Coronary artery (tissue), 2 donors: ENCODE data around the gene DTNB.

ENCODE experiments used
- DNase-seq: peaks from one replicate; pipeline ENCODE4 v3.0.0-alpha.2; 2017; ENCODE audit warnings: low spot score
- H3K27ac ChIP-seq, 2 donors: fragments of 200-600 bp; sonication (generic); one replicate each; pipeline ENCODE4 v1.5.1; 2016 to 2019
- H3K4me3 ChIP-seq: fragments of 200-600 bp; sonication (generic); 2 replicates; pipeline ENCODE4 v1.5.1; 2016; ENCODE audit warnings: mild to moderate bottlenecking, moderate library complexity
- CTCF ChIP-seq: fragments of 200-600 bp; sonication (generic); IDR thresholded peaks from one replicate; pipeline ENCODE4 v1.5.1; 2019; ENCODE audit warnings: antibody characterized with exemption

Gene DTNB

GRCh38 chr2:25379535-25379934 is 293.8 kb downstream of the DTNB start:
- TF ChIP-seq CTCF: no peak
- H3K4me3 ChIP-seq: no peak overlapping the region
- DNase-seq: no peak
- no peak overlapping the region for H3K27ac ChIP-seq

- DNase-seq: no peak
- Histone ChIP-seq H3K4me3 (no peak overlapping the region), H3K27ac (no peak overlapping the region)
- no peak for TF ChIP-seq CTCF
Measured at GRCh38 chr2:25378731-25379490, 294.5 kb downstream of the DTNB start.

- TF ChIP-seq CTCF: no peak
- Histone ChIP-seq H3K4me3 (no peak overlapping the region), H3K27ac (no peak overlapping the region)
- peak; percentile 72 for DNase-seq
Measured at GRCh38 chr2:25377822-25378421, 295.5 kb downstream of the DTNB start.

GRCh38 chr2:25376750-25377621 is 296.4 kb downstream of the DTNB start:
- DNase-seq: peak; percentile 85
- H3K4me3 ChIP-seq: peak overlapping the region; percentile 56
- H3K27ac ChIP-seq: no peak overlapping the region
- peak; percentile 88 for TF ChIP-seq CTCF

GRCh38 chr2:25375989-25376545 is 297.3 kb downstream of the DTNB start:
- H3K27ac ChIP-seq: no peak overlapping the region
- TF ChIP-seq CTCF: no peak
- no peak for DNase-seq
- peak overlapping the region; percentile 56 for H3K4me3 ChIP-seq

GRCh38 chr2:25375371-25375988 is 297.9 kb downstream of the DTNB start:
- Histone ChIP-seq H3K27ac (no peak overlapping the region), H3K4me3 (no peak overlapping the region)
- TF ChIP-seq CTCF: no peak
- DNase-seq: no peak
